NCI-H446 (cell line): ENCODE data around the gene GJD2.

Experiments
- DNase-seq, 2 experiments: peaks; one replicate each; lab custom pipeline; 2025; lab: John Stamatoyannopoulos, UW

Gene GJD2

GRCh38 chr15:34773013-34773412 lies 18.2 kb upstream of the GJD2 start:
- no peak for DNase-seq

- DNase-seq, result no peak
Measured at GRCh38 chr15:34772312-34772711, 17.5 kb upstream of the GJD2 start.

GRCh38 chr15:34769711-34770110 lies 14.9 kb upstream of the GJD2 start:
- no peak for DNase-seq

- DNase-seq, result no peak
Measured at GRCh38 chr15:34768530-34768929, 13.7 kb upstream of the GJD2 start.

- no peak for DNase-seq
Measured at GRCh38 chr15:34765741-34766140, 10.9 kb upstream of the GJD2 start.

GRCh38 chr15:34760909-34761308 lies 6.1 kb upstream of the GJD2 start:
- DNase-seq, result no peak

- no peak for DNase-seq
Measured at GRCh38 chr15:34759992-34760391, 5.2 kb upstream of the GJD2 start.

- no peak for DNase-seq
Measured at GRCh38 chr15:34759347-34759746, 4.5 kb upstream of the GJD2 start.

GRCh38 chr15:34757262-34757661 lies 2.5 kb upstream of the GJD2 start:
- no peak for DNase-seq

GRCh38 chr15:34755419-34755773 lies 598 bp upstream of the GJD2 start:
- no peak for DNase-seq

- no peak for DNase-seq
Measured at GRCh38 chr15:34754171-34754601, 612 bp downstream of the GJD2 start.

GRCh38 chr15:34753236-34753894 lies 1.4 kb downstream of the GJD2 start:
- DNase-seq, result no peak

- DNase-seq, result no peak
Measured at GRCh38 chr15:34749691-34750090, 5.1 kb downstream of the GJD2 start.

GRCh38 chr15:34739346-34739745 lies 15.5 kb downstream of the GJD2 start:
- no peak for DNase-seq

GRCh38 chr15:34738002-34738401 lies 16.8 kb downstream of the GJD2 start:
- no peak for DNase-seq

GRCh38 chr15:34737477-34737876 lies 17.3 kb downstream of the GJD2 start:
- DNase-seq, result peak in 1 of 2 experiments; percentile 30

GRCh38 chr15:34734303-34734702 lies 20.5 kb downstream of the GJD2 start:
- no peak for DNase-seq

- no peak for DNase-seq
Measured at GRCh38 chr15:34733621-34734020, 21.2 kb downstream of the GJD2 start.

- no peak for DNase-seq
Measured at GRCh38 chr15:34732430-34732829, 22.4 kb downstream of the GJD2 start.

- no peak for DNase-seq
Measured at GRCh38 chr15:34730701-34731100, 24.1 kb downstream of the GJD2 start.

GRCh38 chr15:34729886-34730285 lies 24.9 kb downstream of the GJD2 start:
- no peak for DNase-seq

- no peak for DNase-seq
Measured at GRCh38 chr15:34729056-34729455, 25.7 kb downstream of the GJD2 start.

GRCh38 chr15:34726406-34727100 lies 28.2 kb downstream of the GJD2 start:
- DNase-seq, result no peak

GRCh38 chr15:34725556-34725955 lies 29.2 kb downstream of the GJD2 start:
- peak in 1 of 2 experiments; percentile 5 for DNase-seq
